Skeletal muscle satellite cell (primary cell): ENCODE results near the gene MYO18B. TPM values are rescaled to one million over a fixed set of nuclear protein-coding genes. Genes with fewer than 3 reads are reported as not detected.

Experiments
- H3K27me3 ChIP-seq: 2 replicates; pipeline ENCODE4 v1.7.0; 2013; ENCODE audit warnings: low read length; ENCODE audit not compliant: control insufficient read depth, insufficient read depth
- H3K36me3 ChIP-seq: 2 replicates; pipeline ENCODE4 v1.7.0; 2013; ENCODE audit warnings: mild to moderate bottlenecking, control low read depth, low read length; ENCODE audit not compliant: insufficient read depth
- H3K4me1 ChIP-seq: 2 replicates; pipeline ENCODE4 v1.7.0; 2013; ENCODE audit warnings: low read length; ENCODE audit not compliant: control insufficient read depth, insufficient read depth
- H3K4me2 ChIP-seq: 2 replicates; pipeline ENCODE4 v1.7.0; 2013; ENCODE audit warnings: mild to moderate bottlenecking, low read length
- H3K4me3 ChIP-seq: 2 replicates; pipeline ENCODE4 v1.7.0; 2013; ENCODE audit warnings: low read length
- H3K9ac ChIP-seq: 2 replicates; pipeline ENCODE4 v1.7.0; 2013; ENCODE audit warnings: mild to moderate bottlenecking, low read depth, low read length, moderate library complexity
- H3K9me3 ChIP-seq: replicated peaks from 2 replicates; pipeline ENCODE4 v1.7.0; 2013; ENCODE audit warnings: mild to moderate bottlenecking, control low read depth, low read length
- small RNA-seq: library from RNA; depleted of rRNA; stranded (forward); fragments of <200 nt; gene quantifications from one replicate; pipeline ENCODE3, GENCODE V24; 2012

The MYO18B gene

DNA sequence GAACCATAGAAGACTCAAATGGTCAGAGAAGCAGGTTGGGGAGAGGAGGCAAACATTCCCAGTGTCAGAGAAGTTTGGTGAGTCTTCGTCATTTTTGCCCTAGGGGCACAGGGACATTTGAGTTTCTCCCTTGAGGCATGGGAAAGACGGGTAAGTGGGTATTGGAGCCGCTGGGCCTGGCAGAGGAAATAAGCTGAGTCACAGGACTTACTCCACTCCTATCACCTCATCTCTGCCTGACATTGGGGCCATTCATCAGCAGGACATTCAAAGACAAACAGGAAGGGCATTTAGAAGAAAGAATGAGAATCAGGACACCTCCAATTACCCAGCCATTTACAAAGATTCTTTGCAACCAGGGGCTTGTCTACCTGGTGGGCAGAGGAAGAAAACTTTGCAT lies 326.6 kb downstream of the MYO18B start:
- H3K9ac ChIP-seq = no peak overlapping the region
- H3K9me3 ChIP-seq = no peaks in the 10 kb centered on the region
- H3K4me1 ChIP-seq = no peaks in the 10 kb centered on the region
- H3K36me3 ChIP-seq = no peaks in the 10 kb centered on the region
- H3K4me2 ChIP-seq = no peak overlapping the region
- H3K4me3 ChIP-seq = no peak overlapping the region
- H3K27me3 ChIP-seq = peaks cover 38% of the 10 kb centered on the region

DNA sequence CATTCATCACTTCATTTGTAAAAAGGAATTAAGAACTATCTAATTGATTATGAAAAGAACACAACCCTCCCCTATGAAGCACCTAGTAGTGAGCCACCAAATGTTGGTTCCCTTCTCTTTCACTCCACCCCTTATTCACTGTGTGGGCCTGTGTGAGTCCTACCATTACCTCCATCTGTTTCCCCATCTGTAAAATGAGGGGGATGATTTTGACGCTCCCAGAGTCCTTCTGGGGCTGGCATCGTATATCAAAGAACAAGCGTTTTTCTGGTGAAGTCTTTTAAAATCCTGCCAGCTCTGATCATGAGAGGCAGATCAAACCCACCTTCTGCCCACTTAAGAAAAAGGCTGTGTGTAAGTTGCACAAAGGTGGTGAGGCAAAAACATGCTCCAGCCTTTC lies 330.6 kb downstream of the MYO18B start:
- Histone ChIP-seq H3K9ac (no peak overlapping the region), H3K4me3 (no peak overlapping the region), H3K27me3 (peaks cover 25% of the 10 kb centered on the region), H3K36me3 (no peaks in the 10 kb centered on the region), H3K4me1 (no peaks in the 10 kb centered on the region), H3K9me3 (no peaks in the 10 kb centered on the region), H3K4me2 (no peak overlapping the region)

DNA sequence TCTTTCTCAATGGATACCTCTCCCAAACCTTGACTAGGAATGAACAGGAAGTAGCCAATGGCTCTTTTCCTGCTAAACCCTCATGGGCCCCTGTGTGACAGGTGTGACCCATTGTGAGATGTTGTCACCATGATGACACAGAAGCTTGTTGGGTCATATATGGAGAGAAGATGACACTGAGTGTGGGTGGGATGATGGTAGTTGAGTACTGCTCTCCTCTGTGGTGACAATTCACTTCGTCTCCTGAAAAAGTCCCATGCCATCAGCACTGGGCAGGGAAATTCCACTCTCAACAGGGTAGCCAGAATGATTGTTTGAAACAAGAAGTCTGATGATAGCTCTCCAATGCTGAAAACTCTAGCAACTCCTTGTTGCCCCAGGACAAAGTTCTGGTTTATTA lies 333.3 kb downstream of the MYO18B start:
- peaks cover 17% of the 10 kb centered on the region for H3K27me3 ChIP-seq
- no peak overlapping the region for H3K4me3 ChIP-seq
- no peaks in the 10 kb centered on the region for H3K36me3 ChIP-seq
- H3K4me2 ChIP-seq = no peak overlapping the region
- no peak overlapping the region for H3K9ac ChIP-seq
- H3K4me1 ChIP-seq = no peaks in the 10 kb centered on the region
- no peaks in the 10 kb centered on the region for H3K9me3 ChIP-seq

DNA sequence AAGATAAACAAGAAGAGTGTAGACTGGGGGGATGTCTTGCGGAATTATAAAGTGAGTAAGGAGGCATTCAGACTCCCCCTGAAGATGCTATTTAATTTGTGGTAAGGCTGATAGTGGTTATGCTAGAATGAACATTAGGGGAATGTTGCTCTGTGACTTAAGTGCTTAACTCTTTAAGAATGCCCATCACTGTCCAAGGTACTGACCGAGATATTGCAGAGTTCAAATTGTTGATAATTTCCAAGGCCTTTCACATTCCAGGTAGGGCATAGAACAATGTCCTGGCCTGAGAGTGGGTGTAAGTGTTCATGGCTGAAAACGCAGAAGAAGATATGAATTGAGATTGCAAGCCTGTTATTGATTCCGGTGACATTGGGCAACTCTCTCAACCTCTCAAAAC lies 337.0 kb downstream of the MYO18B start:
- no peak overlapping the region for H3K4me2 ChIP-seq
- H3K36me3 ChIP-seq = no peaks in the 10 kb centered on the region
- no peaks in the 10 kb centered on the region for H3K9me3 ChIP-seq
- no peak overlapping the region for H3K4me3 ChIP-seq
- no peak overlapping the region for H3K9ac ChIP-seq
- peaks cover 4% of the 10 kb centered on the region for H3K27me3 ChIP-seq
- H3K4me1 ChIP-seq = no peaks in the 10 kb centered on the region

Small RNA genes within 50 kb of the gene (small RNA-seq; reads per million reads assigned to genes)
- gene RN7SKP169 (not detected), gene RNA5SP494 (not detected), gene Z98949.2 (not detected)
